SK-N-SH treated with all-trans-retinoic acid at 6 μM for 48 hours (cell line): ENCODE measurements around the gene DSCAM.

Experiments
- ARNTL ChIP-seq: fragments of 450-650 bp; formaldehyde crosslinking; IDR thresholded peaks from 2 replicates; pipeline ENCODE4 v1.5.0; 2020; ENCODE audit warnings: low read depth, mild to moderate bottlenecking, moderate library complexity, borderline replicate concordance
- ZFP3 ChIP-seq: fragments of 250-450 bp; sonication (Bioruptor Pico); IDR thresholded peaks from 2 replicates; pipeline ENCODE4 v1.5.0; 2020; ENCODE audit warnings: mild to moderate bottlenecking, moderate library complexity

DNA sequence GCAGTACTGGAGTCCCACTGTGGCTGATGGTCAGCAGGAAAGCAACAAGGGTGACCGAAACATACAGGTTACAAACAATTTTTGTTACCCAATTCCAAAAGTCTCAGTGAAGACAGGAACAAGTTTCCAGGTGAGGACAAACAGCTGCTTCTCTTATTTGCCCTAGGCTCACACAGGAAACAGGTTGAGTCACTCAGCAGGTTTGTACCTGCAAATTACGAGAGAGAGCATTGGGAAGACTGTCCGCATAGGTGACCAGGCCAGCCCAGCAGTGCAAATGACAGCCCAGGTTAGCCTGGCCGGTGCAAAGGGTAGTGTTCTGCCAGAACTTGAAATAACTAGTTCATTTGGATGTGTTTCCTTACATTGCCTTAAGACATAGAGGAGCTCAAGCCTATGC, 40.0 kb upstream of the DSCAM start:
- TF ChIP-seq ARNTL (CRISPR knock-in tag) (no peak), ZFP3 (CRISPR knock-in tag) (no peak)
